KOPT-K1 (cell line): Measurements from ENCODE around the gene VAPB.

ENCODE experiments used
- H3K27ac ChIP-seq: fragments of 200-600 bp; sonication (generic); 2 replicates; pipeline ENCODE4 v1.5.1; 2016; ENCODE audit warnings: antibody characterized with exemption, mild to moderate bottlenecking, low read depth, low read length; ENCODE audit not compliant: poor library complexity, severe bottlenecking
- H3K36me3 ChIP-seq: fragments of 200-600 bp; sonication (generic); 2 replicates; pipeline ENCODE4 v1.5.1; 2017; ENCODE audit warnings: antibody characterized with exemption, mild to moderate bottlenecking, low read length, moderate library complexity; ENCODE audit not compliant: insufficient read depth
- H3K9me3 ChIP-seq: fragments of 200-600 bp; sonication (generic); 2 replicates; pipeline ENCODE4 v1.5.1; 2017; ENCODE audit warnings: antibody characterized with exemption, low read length, mild to moderate bottlenecking; ENCODE audit not compliant: insufficient read depth, poor library complexity, severe bottlenecking

The VAPB gene, protein sequence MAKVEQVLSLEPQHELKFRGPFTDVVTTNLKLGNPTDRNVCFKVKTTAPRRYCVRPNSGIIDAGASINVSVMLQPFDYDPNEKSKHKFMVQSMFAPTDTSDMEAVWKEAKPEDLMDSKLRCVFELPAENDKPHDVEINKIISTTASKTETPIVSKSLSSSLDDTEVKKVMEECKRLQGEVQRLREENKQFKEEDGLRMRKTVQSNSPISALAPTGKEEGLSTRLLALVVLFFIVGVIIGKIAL

DNA sequence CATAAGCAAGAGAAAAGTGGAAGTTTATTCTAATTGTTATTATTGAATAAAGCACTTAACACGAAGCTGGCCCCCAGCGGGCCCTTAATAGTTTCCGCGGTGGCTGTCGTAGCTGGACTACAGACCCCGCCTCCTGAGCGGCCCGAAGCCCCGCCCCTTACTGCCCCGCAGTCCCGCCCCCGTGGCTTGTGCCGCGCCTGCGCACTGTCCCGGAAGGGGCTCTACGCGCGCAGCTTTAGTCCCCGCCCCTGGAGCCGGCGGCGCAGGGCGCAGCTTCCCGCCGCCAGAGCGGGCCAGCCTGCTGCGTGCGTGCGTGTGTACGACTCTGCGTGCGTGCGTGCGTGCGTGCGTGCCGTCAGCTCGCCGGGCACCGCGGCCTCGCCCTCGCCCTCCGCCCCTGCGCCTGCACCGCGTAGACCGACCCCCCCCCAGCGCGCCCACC lies at the start of gene VAPB:
Gene VAPB (plus strand): TSS at position 348 of the 442 bp plus-strand sequence. CDS start 231 bp downstream, outside the sequence.
- Histone ChIP-seq H3K27ac (peak within 1 kb of the TSS; percentile 90), H3K9me3 (no peaks in the 10 kb centered on the region), H3K36me3 (peaks cover 37% of the 10 kb centered on the region)

DNA sequence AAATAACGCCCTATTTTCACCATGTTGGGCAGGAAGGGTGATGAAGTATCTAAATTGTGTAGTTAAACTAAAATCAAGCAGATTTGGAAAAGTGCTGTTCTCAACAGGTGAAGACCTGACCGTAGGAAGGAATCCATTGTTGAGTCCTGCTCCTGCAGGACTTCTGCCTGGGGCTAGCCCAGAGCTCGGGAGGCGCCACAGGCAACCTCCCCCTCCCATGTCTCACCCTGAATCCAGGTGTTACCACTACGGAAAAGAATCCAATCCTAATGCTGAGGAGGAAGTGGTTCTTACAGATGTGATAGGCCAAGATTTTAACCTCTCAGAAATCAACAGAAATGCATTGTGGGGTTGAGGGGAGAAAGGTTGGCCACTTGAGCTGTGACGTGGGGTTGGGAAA lies 49.3 kb upstream of the VAPB start:
- H3K27ac ChIP-seq, result no peak overlapping the region
- no peaks in the 10 kb centered on the region for H3K9me3 ChIP-seq
- no peaks in the 10 kb centered on the region for H3K36me3 ChIP-seq

DNA sequence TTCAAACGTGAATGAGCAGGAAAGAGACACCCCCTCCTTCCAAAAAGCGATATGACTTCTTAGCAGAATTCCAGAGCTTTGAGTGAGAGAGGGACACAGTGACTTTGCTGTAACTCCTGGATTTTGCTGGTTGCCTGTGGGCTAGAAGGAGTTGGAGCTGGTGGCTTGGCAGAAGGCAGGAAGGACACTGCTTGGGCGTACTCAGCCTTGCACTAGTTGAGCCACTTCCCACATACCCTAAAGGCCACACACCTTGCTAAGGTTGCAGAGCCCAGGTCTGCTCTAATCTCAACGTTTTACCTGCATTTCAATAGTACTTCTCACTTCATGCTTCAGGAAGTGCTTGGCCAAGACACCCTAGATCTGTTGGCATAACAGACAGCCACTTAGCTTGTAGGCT lies 48.9 kb upstream of the VAPB start:
- Histone ChIP-seq H3K9me3 (no peaks in the 10 kb centered on the region), H3K36me3 (peaks cover 2% of the 10 kb centered on the region; the same call in 1 of the 2 replicates), H3K27ac (no peak overlapping the region)

GRCh38 chr20:58340853-58341252 lies 48.2 kb upstream of the VAPB start:
- Histone ChIP-seq H3K27ac (no peak overlapping the region), H3K9me3 (no peaks in the 10 kb centered on the region), H3K36me3 (peaks cover 9% of the 10 kb centered on the region; the same call in 1 of the 2 replicates)

DNA sequence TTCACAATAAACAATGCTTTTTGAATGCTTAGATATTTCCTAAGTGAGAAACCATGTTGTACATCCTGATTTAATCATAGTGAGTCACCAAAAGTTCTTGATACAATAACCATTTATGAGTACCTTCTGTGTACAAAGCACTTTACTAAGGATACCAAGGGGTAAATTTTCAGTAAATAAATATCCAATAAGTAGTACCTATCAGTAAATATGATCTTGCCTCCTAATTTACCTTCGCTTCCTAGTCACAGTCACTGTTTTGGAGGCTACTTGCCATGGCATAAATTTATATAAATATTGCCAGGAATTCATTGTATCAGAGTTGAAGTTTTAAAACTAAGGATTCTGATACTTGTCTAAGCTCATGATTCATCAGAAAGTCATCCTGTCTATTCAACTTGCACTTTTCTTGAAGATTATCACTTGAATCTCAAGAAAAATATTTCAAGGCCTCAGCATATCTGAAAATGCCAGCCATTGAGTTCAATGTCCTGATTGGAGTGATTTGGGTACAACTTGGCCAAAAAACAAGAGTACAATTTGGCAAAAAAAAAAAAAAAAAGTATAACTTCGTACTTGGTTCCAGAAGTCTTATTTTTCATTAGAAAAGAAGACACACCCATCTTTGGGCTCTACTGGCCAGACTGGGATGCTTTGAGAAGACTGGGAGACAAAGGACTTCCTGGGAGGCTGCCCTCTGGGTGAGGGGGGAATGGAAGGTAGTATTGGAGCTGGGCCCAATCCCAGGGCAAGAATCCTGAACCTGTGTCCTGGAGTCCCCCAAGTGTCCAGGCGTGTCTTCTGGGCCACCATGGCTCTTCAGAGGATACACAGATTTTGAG lies 46.7 kb upstream of the VAPB start:
- H3K27ac ChIP-seq, result no peak overlapping the region
- H3K36me3 ChIP-seq, result peaks cover 18% of the 10 kb centered on the region; the same call in 1 of the 2 replicates
- H3K9me3 ChIP-seq, result no peaks in the 10 kb centered on the region

- Histone ChIP-seq H3K27ac (no peak overlapping the region), H3K36me3 (peaks cover 18% of the 10 kb centered on the region; the same call in 1 of the 2 replicates), H3K9me3 (no peaks in the 10 kb centered on the region)
Measured at GRCh38 chr20:58344741-58345140, 44.3 kb upstream of the VAPB start.

GRCh38 chr20:58349570-58349969 lies 39.5 kb upstream of the VAPB start:
- Histone ChIP-seq H3K27ac (no peak overlapping the region), H3K9me3 (no peaks in the 10 kb centered on the region)

GRCh38 chr20:58352468-58352867 lies 36.6 kb upstream of the VAPB start:
- H3K9me3 ChIP-seq, result no peaks in the 10 kb centered on the region
- peaks cover 19% of the 10 kb centered on the region for H3K36me3 ChIP-seq
- no peak overlapping the region for H3K27ac ChIP-seq

More at GRCh38 chr20:58349570-58349969, 39.5 kb upstream of the VAPB start:
- peaks cover 30% of the 10 kb centered on the region for H3K36me3 ChIP-seq

- peaks cover 41% of the 10 kb centered on the region for H3K36me3 ChIP-seq
- no peak overlapping the region for H3K27ac ChIP-seq
- H3K9me3 ChIP-seq, result no peaks in the 10 kb centered on the region
Measured at GRCh38 chr20:58359441-58359840, 29.6 kb upstream of the VAPB start.

DNA sequence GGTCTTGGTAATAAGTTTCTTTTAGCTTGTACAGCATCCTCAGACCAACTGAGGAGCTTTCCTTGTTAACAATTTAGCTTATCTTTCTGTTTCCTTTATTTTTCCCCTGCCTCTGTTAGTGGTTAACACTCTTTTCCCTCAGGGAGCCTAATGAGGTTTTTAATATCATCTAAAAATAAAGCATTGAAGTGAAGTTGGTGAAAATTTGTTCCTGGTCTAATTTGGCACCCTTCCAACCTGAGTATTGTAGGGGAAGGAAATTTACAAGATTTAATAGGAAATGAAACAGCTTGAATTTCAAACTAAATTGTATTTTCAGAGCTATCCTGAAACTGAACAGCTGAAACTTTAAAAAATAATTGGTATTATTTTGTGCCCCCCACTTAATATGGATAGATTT lies 28.1 kb upstream of the VAPB start:
- Histone ChIP-seq H3K27ac (no peak overlapping the region), H3K36me3 (peaks cover 33% of the 10 kb centered on the region), H3K9me3 (no peaks in the 10 kb centered on the region)

- Histone ChIP-seq H3K27ac (no peak overlapping the region), H3K36me3 (peaks cover 33% of the 10 kb centered on the region), H3K9me3 (no peaks in the 10 kb centered on the region)
Measured at GRCh38 chr20:58361481-58362205, 27.4 kb upstream of the VAPB start.

DNA sequence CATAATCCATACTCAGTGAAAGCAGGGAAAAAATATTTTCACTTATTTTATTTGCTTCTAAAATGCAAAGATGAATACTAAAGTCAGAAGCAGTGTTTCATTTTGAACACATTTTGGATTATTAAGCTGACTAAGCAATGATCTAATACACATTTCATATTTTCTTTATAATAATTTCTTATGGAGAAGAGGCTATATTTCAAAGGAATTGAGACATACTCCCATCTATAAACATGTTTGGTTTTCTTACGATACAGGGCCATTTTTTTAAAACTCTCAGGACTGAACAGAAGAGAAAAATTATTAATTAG lies 26.9 kb upstream of the VAPB start:
- Histone ChIP-seq H3K27ac (no peak overlapping the region), H3K9me3 (no peaks in the 10 kb centered on the region), H3K36me3 (peaks cover 35% of the 10 kb centered on the region)

GRCh38 chr20:58362970-58363369 lies 26.1 kb upstream of the VAPB start:
- H3K27ac ChIP-seq, result no peak overlapping the region
- H3K9me3 ChIP-seq, result no peaks in the 10 kb centered on the region
- peaks cover 35% of the 10 kb centered on the region for H3K36me3 ChIP-seq

GRCh38 chr20:58366866-58367265 lies 22.2 kb upstream of the VAPB start:
- no peak overlapping the region for H3K27ac ChIP-seq
- H3K36me3 ChIP-seq, result peaks cover 10% of the 10 kb centered on the region
- H3K9me3 ChIP-seq, result no peaks in the 10 kb centered on the region

GRCh38 chr20:58372806-58373205 lies 16.2 kb upstream of the VAPB start:
- H3K9me3 ChIP-seq, result no peaks in the 10 kb centered on the region
- H3K36me3 ChIP-seq, result no peaks in the 10 kb centered on the region
- no peak overlapping the region for H3K27ac ChIP-seq
